ENCODE results near the gene PSAP. TPM values are rescaled to one million over a fixed set of nuclear protein-coding genes. Genes with fewer than 3 reads are reported as not detected.

PSAP gene
- total and polyA plus RNA-seq, 2 donors from 2014 or later: 1,082 to 1,249 TPM

GRCh38 chr10:71824333-71824732, 26.7 kb downstream of the PSAP start:
- peaks cover 10 to 86% (median 68%) of the 10 kb centered on the region in 3 donors for H3K36me3 ChIP-seq (ENCODE audit: control insufficient read depth in 2 of 3, insufficient read depth in 3 of 3, low read length in 3 of 3)
- no peak for DNase-seq
- FAIRE-seq: no peak
- H3K4me3 ChIP-seq (ENCODE audit: low read length in 3 of 3): no peak overlapping the region
- no peaks in the 10 kb centered on the region for H3K4me1 ChIP-seq (ENCODE audit: control insufficient read depth in 2 of 3, insufficient read depth in 2 of 3, low read depth in 1 of 3, low read length in 3 of 3)
- no peak for TF ChIP-seq CTCF (IDR thresholded peaks at IDR 0.05; ENCODE audit: borderline replicate concordance, extremely low read depth, insufficient read depth)
- intact Hi-C loops (cut with DNase I): no loop called here
- H3K9me3 ChIP-seq (ENCODE audit: control insufficient read depth in 2 of 3, insufficient read depth in 1 of 3, low read length in 3 of 3): no peaks in the 10 kb centered on the region
- no peaks in the 10 kb centered on the region for H3K27me3 ChIP-seq (ENCODE audit: control insufficient read depth, insufficient read depth, low read length)
- no peak overlapping the region for H3K27ac ChIP-seq (ENCODE audit: low read depth in 2 of 2, low read length in 2 of 2)
- H3K9ac ChIP-seq (ENCODE audit: low read length in 3 of 3): no peak overlapping the region

GRCh38 chr10:71823356-71823755, 27.7 kb downstream of the PSAP start:
- H3K36me3 ChIP-seq (ENCODE audit: control insufficient read depth in 2 of 3, insufficient read depth in 3 of 3, low read length in 3 of 3): peaks cover 10 to 86% (median 72%) of the 10 kb centered on the region in 3 donors
- DNase-seq: peak in 1 of 5 donors; percentile 37
- no peak for TF ChIP-seq CTCF (IDR thresholded peaks at IDR 0.05; ENCODE audit: borderline replicate concordance, extremely low read depth, insufficient read depth)
- no peak overlapping the region for H3K9ac ChIP-seq (ENCODE audit: low read length in 3 of 3)
- H3K4me1 ChIP-seq (ENCODE audit: control insufficient read depth in 2 of 3, insufficient read depth in 2 of 3, low read depth in 1 of 3, low read length in 3 of 3): no peaks in the 10 kb centered on the region
- FAIRE-seq: no peak
- H3K27ac ChIP-seq (ENCODE audit: low read depth in 2 of 2, low read length in 2 of 2): no peak overlapping the region
- H3K4me3 ChIP-seq (ENCODE audit: low read length in 3 of 3): no peak overlapping the region
- intact Hi-C loops (cut with DNase I): no loop called here
- H3K9me3 ChIP-seq (ENCODE audit: control insufficient read depth in 2 of 3, insufficient read depth in 1 of 3, low read length in 3 of 3): no peaks in the 10 kb centered on the region
- H3K27me3 ChIP-seq (ENCODE audit: control insufficient read depth, insufficient read depth, low read length): no peaks in the 10 kb centered on the region

- Histone ChIP-seq H3K9ac (ENCODE audit: low read length in 3 of 3) (no peak overlapping the region), H3K27me3 (ENCODE audit: control insufficient read depth, insufficient read depth, low read length) (no peaks in the 10 kb centered on the region), H3K4me3 (ENCODE audit: low read length in 3 of 3) (no peak overlapping the region), H3K4me1 (ENCODE audit: control insufficient read depth in 2 of 3, insufficient read depth in 2 of 3, low read depth in 1 of 3, low read length in 3 of 3) (no peaks in the 10 kb centered on the region), H3K27ac (ENCODE audit: low read depth in 2 of 2, low read length in 2 of 2) (no peak overlapping the region), H3K9me3 (ENCODE audit: control insufficient read depth in 2 of 3, insufficient read depth in 1 of 3, low read length in 3 of 3) (no peaks in the 10 kb centered on the region), H3K36me3 (ENCODE audit: control insufficient read depth in 2 of 3, insufficient read depth in 3 of 3, low read length in 3 of 3) (peaks cover 10 to 87% (median 75%) of the 10 kb centered on the region in 3 donors)
- TF ChIP-seq CTCF (IDR thresholded peaks at IDR 0.05; ENCODE audit: borderline replicate concordance, extremely low read depth, insufficient read depth): no peak
- intact Hi-C loops (cut with DNase I): no loop called here
- FAIRE-seq (no peak), DNase-seq (peak in 1 of 5 donors; percentile 19)
Measured at GRCh38 chr10:71821909-71822763, 28.9 kb downstream of the PSAP start.

Measured in kidney (tissue), 14 donors.